MM.1S (cell line): ENCODE results near the gene OR2AP1.
A peak's percentile ranks its signal among the peaks of the same experiment; 100 is the strongest.

Source experiments
- DNase-seq: peaks from one replicate; pipeline ENCODE4 v3.0.0-alpha.2; 2015
- H2AFZ ChIP-seq: fragments of 300-600 bp; sonication (generic); 2 replicates; pipeline ENCODE4 v1.6.0; 2016; ENCODE audit warnings: antibody characterized with exemption, low read length
- H3F3A ChIP-seq: fragments of 300-600 bp; sonication (generic); 2 replicates; pipeline ENCODE4 v1.6.1; 2016; ENCODE audit warnings: mild to moderate bottlenecking, antibody characterized with exemption, low read length, moderate library complexity, mixed read lengths; ENCODE audit not compliant: insufficient read depth
- H3K27ac ChIP-seq: fragments of 300-600 bp; sonication (generic); 2 replicates; pipeline ENCODE4 v1.5.1; 2016; ENCODE audit warnings: mild to moderate bottlenecking, low read length
- H3K27me3 ChIP-seq: fragments of 300-600 bp; sonication (generic); replicated peaks from 2 replicates; pipeline ENCODE4 v1.6.0; 2016; ENCODE audit warnings: low read length; ENCODE audit not compliant: insufficient read depth
- H3K36me3 ChIP-seq: fragments of 300-600 bp; sonication (generic); replicated peaks from 2 replicates; pipeline ENCODE4 v1.6.1; 2016; ENCODE audit warnings: mild to moderate bottlenecking, low read length, mixed read lengths; ENCODE audit not compliant: insufficient read depth
- H3K4me1 ChIP-seq: fragments of 300-600 bp; sonication (generic); 2 replicates; pipeline ENCODE4 v1.6.1; 2016; ENCODE audit warnings: low read length, mixed read lengths
- H3K4me2 ChIP-seq: fragments of 300-600 bp; sonication (generic); 2 replicates; pipeline ENCODE4 v1.6.0; 2016; ENCODE audit warnings: low read depth, low read length
- H3K4me3 ChIP-seq: fragments of 300-600 bp; sonication (generic); 2 replicates; pipeline ENCODE4 v1.5.1; 2016; ENCODE audit warnings: low read length, mixed read lengths
- H3K79me2 ChIP-seq: fragments of 300-600 bp; sonication (generic); 2 replicates; pipeline ENCODE4 v1.6.1; 2016; ENCODE audit warnings: mixed run types, low read length, mixed read lengths
- H3K9ac ChIP-seq: fragments of 300-600 bp; sonication (generic); 2 replicates; pipeline ENCODE4 v1.6.1; 2016; ENCODE audit warnings: low read length, mixed read lengths
- H3K9me2 ChIP-seq: fragments of 300-600 bp; sonication (generic); replicated peaks from 2 replicates; pipeline ENCODE4 v1.6.1; 2016; ENCODE audit warnings: mild to moderate bottlenecking, low read length, mixed read lengths; ENCODE audit not compliant: insufficient read depth
- H3K9me3 ChIP-seq: fragments of 300-600 bp; sonication (generic); replicated peaks from 2 replicates; pipeline ENCODE4 v1.6.1; 2016; ENCODE audit warnings: mild to moderate bottlenecking, low read length, mixed read lengths; ENCODE audit not compliant: insufficient read depth
- H4K20me1 ChIP-seq: fragments of 300-600 bp; sonication (generic); 2 replicates; pipeline ENCODE4 v1.6.1; 2016; ENCODE audit warnings: mild to moderate bottlenecking, low read length, moderate library complexity, mixed read lengths; ENCODE audit not compliant: insufficient read depth
- EZH2 ChIP-seq: fragments of 300-600 bp; sonication (generic); optimal IDR thresholded peaks from 2 replicates; pipeline ENCODE3; 2017; ENCODE audit warnings: low read depth, mild to moderate bottlenecking, antibody characterized with exemption, low read length, mixed read lengths
- EZH2phosphoT487 ChIP-seq: fragments of 300-600 bp; sonication (generic); IDR thresholded peaks from 2 replicates; pipeline ENCODE4 v1.6.1; 2018; ENCODE audit warnings: antibody characterized with exemption, low read length
- TF ChIP-seq, protein P1 (sequence below): fragments of 300-600 bp; sonication (generic); IDR thresholded peaks from 2 replicates; pipeline ENCODE4 v1.5.1; 2016; ENCODE audit warnings: antibody characterized with exemption, low read length, mixed read lengths

The OR2AP1 gene

GRCh38 chr12:55612646-55613045 lies 40.4 kb downstream of the OR2AP1 start:
- H3K79me2 ChIP-seq = no peaks in the 10 kb centered on the region
- no peak for TF ChIP-seq EZH2
- no peak for TF ChIP-seq EZH2phosphoT487
- TF ChIP-seq, protein P1, sequence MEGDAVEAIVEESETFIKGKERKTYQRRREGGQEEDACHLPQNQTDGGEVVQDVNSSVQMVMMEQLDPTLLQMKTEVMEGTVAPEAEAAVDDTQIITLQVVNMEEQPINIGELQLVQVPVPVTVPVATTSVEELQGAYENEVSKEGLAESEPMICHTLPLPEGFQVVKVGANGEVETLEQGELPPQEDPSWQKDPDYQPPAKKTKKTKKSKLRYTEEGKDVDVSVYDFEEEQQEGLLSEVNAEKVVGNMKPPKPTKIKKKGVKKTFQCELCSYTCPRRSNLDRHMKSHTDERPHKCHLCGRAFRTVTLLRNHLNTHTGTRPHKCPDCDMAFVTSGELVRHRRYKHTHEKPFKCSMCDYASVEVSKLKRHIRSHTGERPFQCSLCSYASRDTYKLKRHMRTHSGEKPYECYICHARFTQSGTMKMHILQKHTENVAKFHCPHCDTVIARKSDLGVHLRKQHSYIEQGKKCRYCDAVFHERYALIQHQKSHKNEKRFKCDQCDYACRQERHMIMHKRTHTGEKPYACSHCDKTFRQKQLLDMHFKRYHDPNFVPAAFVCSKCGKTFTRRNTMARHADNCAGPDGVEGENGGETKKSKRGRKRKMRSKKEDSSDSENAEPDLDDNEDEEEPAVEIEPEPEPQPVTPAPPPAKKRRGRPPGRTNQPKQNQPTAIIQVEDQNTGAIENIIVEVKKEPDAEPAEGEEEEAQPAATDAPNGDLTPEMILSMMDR = no peak
- H3K4me1 ChIP-seq = peaks cover 13% of the 10 kb centered on the region
- H4K20me1 ChIP-seq = no peaks in the 10 kb centered on the region
- H3K27ac ChIP-seq = peak overlapping the region; percentile 38; the same call in 1 of the 2 replicates
- peak; percentile 75 for DNase-seq
- no peaks in the 10 kb centered on the region for H3K9me3 ChIP-seq
- H3F3A ChIP-seq = 0 out of 2 replicates have a peak, but pooled peaks cover 7% of the 10 kb centered on the region
- H3K27me3 ChIP-seq = no peaks in the 10 kb centered on the region
- H2AFZ ChIP-seq = peak overlapping the region; percentile 14; the same call in 1 of the 2 replicates
- no peak overlapping the region for H3K4me3 ChIP-seq
- H3K36me3 ChIP-seq = no peaks in the 10 kb centered on the region
- H3K4me2 ChIP-seq = peak overlapping the region; percentile 37; the same call in 1 of the 2 replicates
- no peaks in the 10 kb centered on the region for H3K9me2 ChIP-seq
- no peak overlapping the region for H3K9ac ChIP-seq

- H3K27ac ChIP-seq = no peak overlapping the region
- no peak overlapping the region for H3K4me2 ChIP-seq
- H3K4me3 ChIP-seq = no peak overlapping the region
- TF ChIP-seq EZH2phosphoT487 (no peak), EZH2 (no peak)
- TF ChIP-seq, protein P1 = no peak
- no peaks in the 10 kb centered on the region for H4K20me1 ChIP-seq
- no peak overlapping the region for H3K9ac ChIP-seq
- H3K36me3 ChIP-seq = no peaks in the 10 kb centered on the region
- 0 out of 2 replicates have a peak, but pooled peaks cover 7% of the 10 kb centered on the region for H3F3A ChIP-seq
- H3K9me3 ChIP-seq = no peaks in the 10 kb centered on the region
- peaks cover 13% of the 10 kb centered on the region for H3K4me1 ChIP-seq
- no peaks in the 10 kb centered on the region for H3K27me3 ChIP-seq
- H2AFZ ChIP-seq = no peak overlapping the region
- H3K79me2 ChIP-seq = no peaks in the 10 kb centered on the region
- no peak for DNase-seq
- H3K9me2 ChIP-seq = no peaks in the 10 kb centered on the region
Observed at GRCh38 chr12:55614764-55615163, 42.5 kb downstream of the OR2AP1 start.

GRCh38 chr12:55619354-55620138 lies 47.3 kb downstream of the OR2AP1 start:
- no peaks in the 10 kb centered on the region for H3K79me2 ChIP-seq
- H3K4me1 ChIP-seq = no peaks in the 10 kb centered on the region
- H2AFZ ChIP-seq = peak overlapping the region; percentile 34
- no peak overlapping the region for H3K9ac ChIP-seq
- DNase-seq = peak; percentile 94
- no peaks in the 10 kb centered on the region for H3F3A ChIP-seq
- no peak for TF ChIP-seq EZH2phosphoT487
- TF ChIP-seq, protein P1 = peak; percentile 88
- H3K27ac ChIP-seq = no peak overlapping the region
- peak overlapping the region; percentile 27 for H3K4me2 ChIP-seq
- no peaks in the 10 kb centered on the region for H3K9me3 ChIP-seq
- H3K9me2 ChIP-seq = no peaks in the 10 kb centered on the region
- H3K4me3 ChIP-seq = no peak overlapping the region
- H4K20me1 ChIP-seq = no peaks in the 10 kb centered on the region
- no peaks in the 10 kb centered on the region for H3K36me3 ChIP-seq
- H3K27me3 ChIP-seq = no peaks in the 10 kb centered on the region
